Ectodermal cell (in vitro differentiated cells): ENCODE data around the gene FSHR.

Source experiments
- H3K27ac ChIP-seq: 2 replicates; pipeline ENCODE4 v1.7.0; 2013; ENCODE audit warnings: mild to moderate bottlenecking, low read depth, low read length; ENCODE audit not compliant: insufficient read depth, poor library complexity, severe bottlenecking
- H3K27me3 ChIP-seq: 2 replicates; pipeline ENCODE4 v1.7.0; 2013; ENCODE audit warnings: mild to moderate bottlenecking, low read length; ENCODE audit not compliant: insufficient read depth, control insufficient read depth, poor library complexity, severe bottlenecking
- H3K36me3 ChIP-seq: one replicate; pipeline ENCODE4 v1.7.0; 2013; ENCODE audit warnings: low read length; ENCODE audit not compliant: control insufficient read depth, insufficient read depth
- H3K4me1 ChIP-seq: one replicate; pipeline ENCODE4 v1.7.0; 2013; ENCODE audit warnings: low read length; ENCODE audit not compliant: control insufficient read depth, insufficient read depth
- H3K4me3 ChIP-seq: 2 replicates; pipeline ENCODE4 v1.7.0; 2013; ENCODE audit warnings: low read depth, low read length, control low read depth; ENCODE audit not compliant: insufficient read depth
- H3K9me3 ChIP-seq: 2 replicates; pipeline ENCODE4 v1.7.0; 2013; ENCODE audit warnings: mild to moderate bottlenecking, low read length, moderate library complexity; ENCODE audit not compliant: control insufficient read depth
- WGBS, 2 experiments: methylation state at CpG; one replicate each; pipeline ENCODE4 v1.1.7; 2013; ENCODE audit warnings: missing lambda C conversion rate in 2 of 2; 5-methylcytosine and 5-hydroxymethylcytosine counted together

Gene FSHR

GRCh38 chr2:48982887-48983435, 171.4 kb downstream of the FSHR start:
- 97 to 100% methylated on average over 4 of the region's 4 CpGs for WGBS, 2 experiments
- Histone ChIP-seq H3K4me1 (no peaks in the 10 kb centered on the region), H3K27ac (no peak overlapping the region), H3K27me3 (no peaks in the 10 kb centered on the region), H3K4me3 (no peak overlapping the region), H3K9me3 (no peaks in the 10 kb centered on the region), H3K36me3 (no peaks in the 10 kb centered on the region)

- Histone ChIP-seq H3K36me3 (no peaks in the 10 kb centered on the region), H3K27me3 (no peaks in the 10 kb centered on the region), H3K9me3 (no peaks in the 10 kb centered on the region), H3K4me3 (no peak overlapping the region), H3K27ac (no peak overlapping the region), H3K4me1 (no peaks in the 10 kb centered on the region)
- 97 to 100% methylated on average over 1 to 2 of the region's 2 CpGs for WGBS, 2 experiments
These were observed 173.5 kb downstream of the FSHR start for GRCh38 chr2:48980846-48981245.

GRCh38 chr2:48979691-48980090, 174.6 kb downstream of the FSHR start:
- Histone ChIP-seq H3K36me3 (no peaks in the 10 kb centered on the region), H3K4me1 (no peaks in the 10 kb centered on the region), H3K27ac (no peak overlapping the region), H3K4me3 (no peak overlapping the region), H3K9me3 (no peaks in the 10 kb centered on the region), H3K27me3 (no peaks in the 10 kb centered on the region)
- WGBS, 2 experiments = 94 to 100% methylated on average over 2 to 4 of the region's 4 CpGs

- Histone ChIP-seq H3K4me1 (no peaks in the 10 kb centered on the region), H3K4me3 (no peak overlapping the region), H3K27ac (no peak overlapping the region)
These were observed 176.2 kb downstream of the FSHR start for GRCh38 chr2:48978131-48978530.

GRCh38 chr2:48971801-48972200, 182.5 kb downstream of the FSHR start:
- Histone ChIP-seq H3K27me3 (no peaks in the 10 kb centered on the region), H3K27ac (no peak overlapping the region), H3K4me3 (no peak overlapping the region), H3K4me1 (no peaks in the 10 kb centered on the region), H3K9me3 (no peaks in the 10 kb centered on the region), H3K36me3 (no peaks in the 10 kb centered on the region)
- WGBS, 2 experiments = 100% methylated on average over 2 of the region's 2 CpGs

More at GRCh38 chr2:48978131-48978530, 176.2 kb downstream of the FSHR start:
- Histone ChIP-seq H3K36me3 (no peaks in the 10 kb centered on the region), H3K27me3 (no peaks in the 10 kb centered on the region), H3K9me3 (no peaks in the 10 kb centered on the region)

- no peaks in the 10 kb centered on the region for H3K4me1 ChIP-seq
- no peaks in the 10 kb centered on the region for H3K9me3 ChIP-seq
- H3K4me3 ChIP-seq = no peak overlapping the region
- H3K27me3 ChIP-seq = no peaks in the 10 kb centered on the region
- H3K27ac ChIP-seq = no peak overlapping the region
- H3K36me3 ChIP-seq = no peaks in the 10 kb centered on the region
- 91% methylated on average over 4 of the region's 4 CpGs for WGBS, 2 experiments
These were observed 186.3 kb downstream of the FSHR start for GRCh38 chr2:48968011-48968410.

GRCh38 chr2:48965204-48965603, 189.1 kb downstream of the FSHR start:
- no peaks in the 10 kb centered on the region for H3K36me3 ChIP-seq
- no peak overlapping the region for H3K27ac ChIP-seq
- H3K4me1 ChIP-seq = no peaks in the 10 kb centered on the region
- H3K9me3 ChIP-seq = no peaks in the 10 kb centered on the region
- H3K4me3 ChIP-seq = no peak overlapping the region
- 67 to 83% methylated on average over 1 of the region's 1 CpG for WGBS, 2 experiments
- H3K27me3 ChIP-seq = no peaks in the 10 kb centered on the region

- Histone ChIP-seq H3K27ac (no peak overlapping the region), H3K27me3 (no peaks in the 10 kb centered on the region), H3K4me3 (no peak overlapping the region), H3K9me3 (no peaks in the 10 kb centered on the region), H3K4me1 (no peaks in the 10 kb centered on the region), H3K36me3 (no peaks in the 10 kb centered on the region)
- 91 to 95% methylated on average over 4 of the region's 4 CpGs for WGBS, 2 experiments
These were observed 193.3 kb downstream of the FSHR start for GRCh38 chr2:48961009-48961408.

GRCh38 chr2:48954935-48955334, 199.4 kb downstream of the FSHR start:
- H3K9me3 ChIP-seq = no peaks in the 10 kb centered on the region
- no peaks in the 10 kb centered on the region for H3K27me3 ChIP-seq
- no peak overlapping the region for H3K4me3 ChIP-seq
- no peaks in the 10 kb centered on the region for H3K4me1 ChIP-seq
- no peaks in the 10 kb centered on the region for H3K36me3 ChIP-seq
- no peak overlapping the region for H3K27ac ChIP-seq

- Histone ChIP-seq H3K9me3 (no peaks in the 10 kb centered on the region), H3K4me3 (no peak overlapping the region), H3K36me3 (no peaks in the 10 kb centered on the region), H3K27me3 (no peaks in the 10 kb centered on the region), H3K27ac (no peak overlapping the region), H3K4me1 (no peaks in the 10 kb centered on the region)
- WGBS, 2 experiments = 92 to 94% methylated on average over 3 of the region's 3 CpGs
These were observed 200.0 kb downstream of the FSHR start for GRCh38 chr2:48954311-48954710.

- Histone ChIP-seq H3K4me3 (no peak overlapping the region), H3K4me1 (no peaks in the 10 kb centered on the region), H3K36me3 (no peaks in the 10 kb centered on the region), H3K27ac (no peak overlapping the region), H3K27me3 (no peaks in the 10 kb centered on the region), H3K9me3 (no peaks in the 10 kb centered on the region)
- WGBS, 2 experiments = 72 to 83% methylated on average over 3 of the region's 3 CpGs
These were observed 201.7 kb downstream of the FSHR start for GRCh38 chr2:48952614-48953013.
